HK-2 (cell line): ENCODE measurements around the gene HIF3A.

Experiments
- DNase-seq: peaks from one replicate; pipeline ENCODE4 v3.0.0-alpha.2; 2018; ENCODE audit not compliant: unreplicated experiment

Gene HIF3A

GRCh38 chr19:46383846-46384245 is 87.0 kb downstream of the HIF3A start:
- no peak for DNase-seq

- DNase-seq, result no peak
These were observed 87.6 kb downstream of the HIF3A start for GRCh38 chr19:46384396-46384795.

GRCh38 chr19:46385636-46386035 is 88.8 kb downstream of the HIF3A start:
- DNase-seq, result no peak

- no peak for DNase-seq
These were observed 89.3 kb downstream of the HIF3A start for GRCh38 chr19:46386151-46386550.

GRCh38 chr19:46386996-46387712 is 90.3 kb downstream of the HIF3A start:
- DNase-seq, result no peak

- DNase-seq, result no peak
These were observed 90.9 kb downstream of the HIF3A start for GRCh38 chr19:46387713-46388130.

GRCh38 chr19:46388311-46389095 is 91.7 kb downstream of the HIF3A start:
- no peak for DNase-seq

GRCh38 chr19:46390121-46390858 is 93.4 kb downstream of the HIF3A start:
- no peak for DNase-seq

GRCh38 chr19:46390866-46391265 is 94.0 kb downstream of the HIF3A start:
- DNase-seq, result no peak

- no peak for DNase-seq
These were observed 94.7 kb downstream of the HIF3A start for GRCh38 chr19:46391296-46392251.

- no peak for DNase-seq
These were observed 95.5 kb downstream of the HIF3A start for GRCh38 chr19:46392252-46392801.

GRCh38 chr19:46392837-46393236 is 96.0 kb downstream of the HIF3A start:
- DNase-seq, result no peak
